ENCODE measurements around the gene SPACA7. TPM values are rescaled to one million over a fixed set of nuclear protein-coding genes. Genes with fewer than 3 reads are reported as not detected.

SPACA7 gene
- total RNA-seq (not detected), polyA plus RNA-seq (not detected)
- long read RNA-seq, donor 1 = 0 reads
- long read RNA-seq, donor 2 = 0 reads
- long read RNA-seq, donor 3 = 0 reads
- long read RNA-seq, donor 4 = 0 reads

GRCh38 chr13:112376050-112376681, at the start of gene SPACA7:
Gene SPACA7, plus strand, starts transcription at chr13:112376355. Its CDS starts 31 bp downstream, at chr13:112376386.
- H3K27me3 ChIP-seq (ENCODE audit: control insufficient read depth, insufficient read depth) = no peaks in the 10 kb centered on the region
- DNase-seq (no peak), ATAC-seq (no peak)
- no peak within 1 kb of the TSS for H3K4me3 ChIP-seq (ENCODE audit: low read length)
- H3K9me3 ChIP-seq (ENCODE audit: control insufficient read depth, low read length) = no peaks in the 10 kb centered on the region
- no peak within 1 kb of the TSS for H3K27ac ChIP-seq (ENCODE audit: low read length)
- H3K4me1 ChIP-seq (ENCODE audit: control insufficient read depth, insufficient read depth, low read length) = no peaks in the 10 kb centered on the region
- intact Hi-C loops (cut with DNase I) = no loop called here
- WGBS = 75% methylated on average over 8 of the region's 8 CpGs

- no peaks in the 10 kb centered on the region for H3K9me3 ChIP-seq (ENCODE audit: control insufficient read depth, low read length)
- no peaks in the 10 kb centered on the region for H3K4me1 ChIP-seq (ENCODE audit: control insufficient read depth, insufficient read depth, low read length)
- H3K27ac ChIP-seq (ENCODE audit: low read length) = no peak overlapping the region
- 82% methylated on average over 17 of the region's 17 CpGs for WGBS
- no peak overlapping the region for H3K4me3 ChIP-seq (ENCODE audit: low read length)
- peak in 1 of 3 donors; percentile 14 for DNase-seq
- intact Hi-C loops (cut with DNase I) = no loop called here
- H3K27me3 ChIP-seq (ENCODE audit: control insufficient read depth, insufficient read depth) = no peaks in the 10 kb centered on the region
- ATAC-seq = no peak
Measured at GRCh38 chr13:112326821-112327370, 49.3 kb upstream of the SPACA7 start.

GRCh38 chr13:112328936-112329335, 47.2 kb upstream of the SPACA7 start:
- WGBS = 78% methylated on average over 7 of the region's 7 CpGs
- DNase-seq (peak in 1 of 3 donors; percentile 15), ATAC-seq (no peak)
- H3K4me3 ChIP-seq (ENCODE audit: low read length) = no peak overlapping the region
- H3K9me3 ChIP-seq (ENCODE audit: control insufficient read depth, low read length) = no peaks in the 10 kb centered on the region
- H3K4me1 ChIP-seq (ENCODE audit: control insufficient read depth, insufficient read depth, low read length) = no peaks in the 10 kb centered on the region
- intact Hi-C loops (cut with DNase I) = no loop called here
- H3K27me3 ChIP-seq (ENCODE audit: control insufficient read depth, insufficient read depth) = no peaks in the 10 kb centered on the region
- H3K27ac ChIP-seq (ENCODE audit: low read length) = no peak overlapping the region

GRCh38 chr13:112329376-112329775, 46.8 kb upstream of the SPACA7 start:
- WGBS = 75% methylated on average over 6 of the region's 6 CpGs
- ATAC-seq = no peak
- Histone ChIP-seq H3K9me3 (ENCODE audit: control insufficient read depth, low read length) (no peaks in the 10 kb centered on the region), H3K27me3 (ENCODE audit: control insufficient read depth, insufficient read depth) (no peaks in the 10 kb centered on the region), H3K27ac (ENCODE audit: low read length) (no peak overlapping the region), H3K4me3 (ENCODE audit: low read length) (no peak overlapping the region), H3K4me1 (ENCODE audit: control insufficient read depth, insufficient read depth, low read length) (no peaks in the 10 kb centered on the region)
- DNase-seq = peak in 1 of 3 donors; percentile 27
- intact Hi-C loops (cut with DNase I) = no loop called here

GRCh38 chr13:112330066-112330465, 46.1 kb upstream of the SPACA7 start:
- peak in 1 of 2 donors; percentile 8 for ATAC-seq
- 61% methylated on average over 19 of the region's 19 CpGs for WGBS
- DNase-seq = peak in 1 of 3 donors; percentile 21
- intact Hi-C loops (cut with DNase I) = no loop called here
- Histone ChIP-seq H3K27me3 (ENCODE audit: control insufficient read depth, insufficient read depth) (no peaks in the 10 kb centered on the region), H3K27ac (ENCODE audit: low read length) (no peak overlapping the region), H3K4me3 (ENCODE audit: low read length) (no peak overlapping the region), H3K4me1 (ENCODE audit: control insufficient read depth, insufficient read depth, low read length) (no peaks in the 10 kb centered on the region), H3K9me3 (ENCODE audit: control insufficient read depth, low read length) (no peaks in the 10 kb centered on the region)

GRCh38 chr13:112330479-112331381, 45.4 kb upstream of the SPACA7 start:
- intact Hi-C loops (cut with DNase I) = no loop called here
- H3K9me3 ChIP-seq (ENCODE audit: control insufficient read depth, low read length) = no peaks in the 10 kb centered on the region
- DNase-seq = peak in 1 of 3 donors; percentile 31
- no peaks in the 10 kb centered on the region for H3K27me3 ChIP-seq (ENCODE audit: control insufficient read depth, insufficient read depth)
- ATAC-seq = no peak
- no peak overlapping the region for H3K4me3 ChIP-seq (ENCODE audit: low read length)
- 13% methylated on average over 78 of the region's 78 CpGs for WGBS
- H3K4me1 ChIP-seq (ENCODE audit: control insufficient read depth, insufficient read depth, low read length) = no peaks in the 10 kb centered on the region
- H3K27ac ChIP-seq (ENCODE audit: low read length) = no peak overlapping the region

- Histone ChIP-seq H3K9me3 (ENCODE audit: control insufficient read depth, low read length) (no peaks in the 10 kb centered on the region), H3K27me3 (ENCODE audit: control insufficient read depth, insufficient read depth) (no peaks in the 10 kb centered on the region), H3K27ac (ENCODE audit: low read length) (no peak overlapping the region), H3K4me3 (ENCODE audit: low read length) (no peak overlapping the region), H3K4me1 (ENCODE audit: control insufficient read depth, insufficient read depth, low read length) (no peaks in the 10 kb centered on the region)
- DNase-seq (no peak), ATAC-seq (no peak)
- intact Hi-C loops (cut with DNase I) = no loop called here
- WGBS = 16% methylated on average over 20 of the region's 20 CpGs
Measured at GRCh38 chr13:112331675-112332074, 44.5 kb upstream of the SPACA7 start.

GRCh38 chr13:112332727-112333126, 43.4 kb upstream of the SPACA7 start:
- WGBS = 74% methylated on average over 10 of the region's 10 CpGs
- Histone ChIP-seq H3K9me3 (ENCODE audit: control insufficient read depth, low read length) (no peaks in the 10 kb centered on the region), H3K27ac (ENCODE audit: low read length) (no peak overlapping the region), H3K4me3 (ENCODE audit: low read length) (no peak overlapping the region), H3K27me3 (ENCODE audit: control insufficient read depth, insufficient read depth) (no peaks in the 10 kb centered on the region), H3K4me1 (ENCODE audit: control insufficient read depth, insufficient read depth, low read length) (no peaks in the 10 kb centered on the region)
- intact Hi-C loops (cut with DNase I) = no loop called here
- no peak for ATAC-seq
- no peak for DNase-seq

GRCh38 chr13:112333756-112334543, 42.2 kb upstream of the SPACA7 start:
- intact Hi-C loops (cut with DNase I) = no loop called here
- H3K27me3 ChIP-seq (ENCODE audit: control insufficient read depth, insufficient read depth) = no peaks in the 10 kb centered on the region
- no peak overlapping the region for H3K27ac ChIP-seq (ENCODE audit: low read length)
- ATAC-seq (no peak), DNase-seq (no peak)
- no peaks in the 10 kb centered on the region for H3K4me1 ChIP-seq (ENCODE audit: control insufficient read depth, insufficient read depth, low read length)
- H3K4me3 ChIP-seq (ENCODE audit: low read length) = no peak overlapping the region
- WGBS = 76% methylated on average over 16 of the region's 16 CpGs
- H3K9me3 ChIP-seq (ENCODE audit: control insufficient read depth, low read length) = no peaks in the 10 kb centered on the region

GRCh38 chr13:112335135-112335534, 41.0 kb upstream of the SPACA7 start:
- ATAC-seq (no peak), DNase-seq (no peak)
- Histone ChIP-seq H3K27ac (ENCODE audit: low read length) (no peak overlapping the region), H3K4me1 (ENCODE audit: control insufficient read depth, insufficient read depth, low read length) (no peaks in the 10 kb centered on the region), H3K4me3 (ENCODE audit: low read length) (no peak overlapping the region), H3K9me3 (ENCODE audit: control insufficient read depth, low read length) (no peaks in the 10 kb centered on the region), H3K27me3 (ENCODE audit: control insufficient read depth, insufficient read depth) (no peaks in the 10 kb centered on the region)
- WGBS = 67% methylated on average over 9 of the region's 9 CpGs
- intact Hi-C loops (cut with DNase I) = no loop called here

Measured in right cardiac atrium (tissue), 5 donors.